HepG2 (cell line): Measurements from ENCODE around the gene FCHSD1. TPM values are rescaled to one million over a fixed set of nuclear protein-coding genes. Genes with fewer than 3 reads are reported as not detected.
A peak's percentile ranks its signal among the peaks of the same experiment; 100 is the strongest.

Source experiments
- CC2D1A ChIP-seq: sonication (generic); formaldehyde crosslinking; IDR thresholded peaks from 2 replicates; pipeline ENCODE4 v1.8.1; 2023; ENCODE audit warnings: mild to moderate bottlenecking, missing genetic modification reagents
- GMEB2 ChIP-seq: IDR thresholded peaks from 2 replicates; pipeline ENCODE4 v1.6.1; 2016; ENCODE audit warnings: missing biosample characterization, missing genetic modification reagents, low read depth
- HBP1 ChIP-seq: IDR thresholded peaks from 2 replicates; pipeline ENCODE4 v1.6.1; 2016; ENCODE audit warnings: low read depth, control low read depth
- HINFP ChIP-seq: sonication (generic); formaldehyde crosslinking; IDR thresholded peaks from 2 replicates; pipeline ENCODE4 v1.4.0; 2020; ENCODE audit warnings: low read depth, mild to moderate bottlenecking, missing genetic modification reagents
- LCORL ChIP-seq, 2 experiments: fragments of 450-650 bp in 1 of 2; sonication (generic) in 1 of 2; formaldehyde crosslinking in 1 of 2; IDR thresholded peaks; 2 replicates each; pipeline versions ENCODE4 v1.5.0 to v1.6.1; 2017 to 2020; ENCODE audit warnings: antibody characterized with exemption in 1 of 2, missing genetic modification reagents in 1 of 2
- MTF2 ChIP-seq: sonication (generic); formaldehyde crosslinking; IDR thresholded peaks from 2 replicates; pipeline ENCODE4 v1.5.0; 2020; ENCODE audit warnings: missing genetic modification reagents, borderline replicate concordance
- SALL2 ChIP-seq: sonication (generic); formaldehyde crosslinking; IDR thresholded peaks from 2 replicates; pipeline ENCODE4 v1.8.1; 2023; ENCODE audit warnings: mild to moderate bottlenecking, missing genetic modification reagents, inconsistent platforms
- STAT6 ChIP-seq: sonication (generic); formaldehyde crosslinking; IDR thresholded peaks from 2 replicates; pipeline ENCODE4 v1.4.0; 2020; ENCODE audit warnings: missing genetic modification reagents, mild to moderate bottlenecking, borderline replicate concordance
- ZNF101 ChIP-seq: sonication (generic); formaldehyde crosslinking; IDR thresholded peaks from 2 replicates; pipeline ENCODE4 v1.4.0; 2020; ENCODE audit warnings: mild to moderate bottlenecking, low read depth, missing genetic modification reagents, borderline replicate concordance
- ZNF124 ChIP-seq: sonication (generic); formaldehyde crosslinking; IDR thresholded peaks from 2 replicates; pipeline ENCODE4 v1.4.0; 2020; ENCODE audit warnings: missing genetic modification reagents
- ZNF577 ChIP-seq: sonication (generic); formaldehyde crosslinking; IDR thresholded peaks from 2 replicates; pipeline ENCODE4 v1.4.0; 2020; ENCODE audit warnings: mild to moderate bottlenecking, low read depth, missing genetic modification reagents, borderline replicate concordance
- ZNF615 ChIP-seq: sonication (generic); formaldehyde crosslinking; IDR thresholded peaks from 2 replicates; pipeline ENCODE4 v1.5.0; 2020; ENCODE audit warnings: mild to moderate bottlenecking, missing genetic modification reagents, borderline replicate concordance
- ZNF841 ChIP-seq: sonication (generic); formaldehyde crosslinking; IDR thresholded peaks from 2 replicates; pipeline ENCODE4 v1.8.1; 2023; ENCODE audit warnings: missing genetic modification reagents, borderline replicate concordance
- ZNF883 ChIP-seq: sonication (generic); formaldehyde crosslinking; IDR thresholded peaks from 2 replicates; pipeline ENCODE4 v1.5.1; 2020; ENCODE audit warnings: mild to moderate bottlenecking, missing genetic modification reagents; ENCODE audit errors: not compliant biosample characterization
- polyA plus RNA-seq, 8 experiments: library from polyadenylated mRNA; depleted of rRNA in 3 of 8; stranded (reverse) in 7 of 8; unstranded in 1 of 8; fragments of >200 nt; fragmentation: Illumina TruSeq in 4 of 8; extraction: Trizol in 4 of 8; gene quantifications; 2 replicates each; pipeline versions ENCODE4 v1.2.1 to v1.2.3, GENCODE V29; 2011 to 2016; ENCODE audit warnings: low read depth in 4 of 8, missing spikeins in 1 of 8, mixed read lengths in 1 of 8; ENCODE audit not compliant: insufficient read depth in 1 of 8
- total RNA-seq, 5 experiments: library from RNA; depleted of rRNA; stranded (reverse); fragments of >200 nt; fragmentation: Illumina TruSeq; extraction: Trizol; gene quantifications; 2 replicates each; pipeline ENCODE4 v1.2.3, GENCODE V29; 2016; ENCODE audit warnings: low read depth in 1 of 5
- TF ChIP-seq, protein P1 (sequence below): sonication (generic); formaldehyde crosslinking; conservative IDR thresholded peaks from 2 replicates; pipeline ENCODE4 v1.4.0; 2020; ENCODE audit warnings: missing genetic modification reagents
- TF ChIP-seq, protein P2 (sequence below): sonication (generic); formaldehyde crosslinking; IDR thresholded peaks from 2 replicates; pipeline ENCODE4 v1.4.0; 2020; ENCODE audit warnings: mild to moderate bottlenecking, missing genetic modification reagents
- TF ChIP-seq, protein P3 (sequence below): sonication (generic); formaldehyde crosslinking; IDR thresholded peaks from 2 replicates; pipeline ENCODE4 v1.5.1; 2020; ENCODE audit warnings: missing genetic modification reagents, mild to moderate bottlenecking, borderline replicate concordance

Gene FCHSD1
- total and polyA plus RNA-seq, 2 of the 13 experiments (the other 11 are each of a cell fraction or from before 2014, with no cell fraction given): 5.5 to 15.4 TPM

- TF ChIP-seq ZNF883 (peak; percentile 23), LCORL (IDR thresholded peaks at IDR 0.05) (no peak), LCORL (CRISPR knock-in tag; IDR thresholded peaks at IDR 0.05) (peak; percentile 55; the same call in 1 of the 2 replicates), STAT6 (CRISPR knock-in tag) (no peak), ZNF841 (CRISPR knock-in tag) (no peak), HBP1 (no peak), GMEB2 (CRISPR knock-in tag) (no peak), CC2D1A (no peak), ZNF577 (CRISPR knock-in tag) (no peak), SALL2 (CRISPR knock-in tag) (peak; percentile 55; the same call in 1 of the 2 replicates), HINFP (CRISPR knock-in tag) (0 out of 2 replicates have a peak, but pooled peaks have one; percentile 53), MTF2 (CRISPR knock-in tag) (peak; percentile 70; the same call in 1 of the 2 replicates), ZNF615 (CRISPR knock-in tag) (no peak), ZNF124 (no peak), ZNF101 (CRISPR knock-in tag) (no peak)
- TF ChIP-seq, protein P1, sequence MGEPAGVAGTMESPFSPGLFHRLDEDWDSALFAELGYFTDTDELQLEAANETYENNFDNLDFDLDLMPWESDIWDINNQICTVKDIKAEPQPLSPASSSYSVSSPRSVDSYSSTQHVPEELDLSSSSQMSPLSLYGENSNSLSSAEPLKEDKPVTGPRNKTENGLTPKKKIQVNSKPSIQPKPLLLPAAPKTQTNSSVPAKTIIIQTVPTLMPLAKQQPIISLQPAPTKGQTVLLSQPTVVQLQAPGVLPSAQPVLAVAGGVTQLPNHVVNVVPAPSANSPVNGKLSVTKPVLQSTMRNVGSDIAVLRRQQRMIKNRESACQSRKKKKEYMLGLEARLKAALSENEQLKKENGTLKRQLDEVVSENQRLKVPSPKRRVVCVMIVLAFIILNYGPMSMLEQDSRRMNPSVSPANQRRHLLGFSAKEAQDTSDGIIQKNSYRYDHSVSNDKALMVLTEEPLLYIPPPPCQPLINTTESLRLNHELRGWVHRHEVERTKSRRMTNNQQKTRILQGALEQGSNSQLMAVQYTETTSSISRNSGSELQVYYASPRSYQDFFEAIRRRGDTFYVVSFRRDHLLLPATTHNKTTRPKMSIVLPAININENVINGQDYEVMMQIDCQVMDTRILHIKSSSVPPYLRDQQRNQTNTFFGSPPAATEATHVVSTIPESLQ: no peak
- TF ChIP-seq, protein P2, sequence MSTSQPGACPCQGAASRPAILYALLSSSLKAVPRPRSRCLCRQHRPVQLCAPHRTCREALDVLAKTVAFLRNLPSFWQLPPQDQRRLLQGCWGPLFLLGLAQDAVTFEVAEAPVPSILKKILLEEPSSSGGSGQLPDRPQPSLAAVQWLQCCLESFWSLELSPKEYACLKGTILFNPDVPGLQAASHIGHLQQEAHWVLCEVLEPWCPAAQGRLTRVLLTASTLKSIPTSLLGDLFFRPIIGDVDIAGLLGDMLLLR (CRISPR knock-in tag): no peak
- TF ChIP-seq, protein P3, sequence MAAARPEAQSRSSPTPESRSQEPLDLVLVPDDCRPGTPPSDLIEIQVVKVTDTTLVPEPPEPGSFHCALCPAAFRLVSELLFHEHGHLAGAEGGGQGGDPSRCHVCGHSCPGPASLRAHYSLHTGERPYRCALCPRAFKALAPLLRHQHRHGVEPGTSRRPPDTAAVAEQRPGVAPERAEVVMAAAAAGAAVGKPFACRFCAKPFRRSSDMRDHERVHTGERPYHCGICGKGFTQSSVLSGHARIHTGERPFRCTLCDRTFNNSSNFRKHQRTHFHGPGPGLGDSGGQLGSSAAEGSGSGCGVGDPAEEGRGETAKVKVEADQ (CRISPR knock-in tag): no peak
Measured at GRCh38 chr5:141691867-141692532, 40.8 kb upstream of the FCHSD1 start (continued).
